ENCODE data around the gene NACAD.
A peak's percentile ranks its signal among the peaks of the same experiment; 100 is the strongest.
"Not testable (repeated sequence)": the region's sequence is repeated elsewhere in the genome, so short reads cannot be mapped to it uniquely, and the experiment has no call there.

Gene NACAD

DNA sequence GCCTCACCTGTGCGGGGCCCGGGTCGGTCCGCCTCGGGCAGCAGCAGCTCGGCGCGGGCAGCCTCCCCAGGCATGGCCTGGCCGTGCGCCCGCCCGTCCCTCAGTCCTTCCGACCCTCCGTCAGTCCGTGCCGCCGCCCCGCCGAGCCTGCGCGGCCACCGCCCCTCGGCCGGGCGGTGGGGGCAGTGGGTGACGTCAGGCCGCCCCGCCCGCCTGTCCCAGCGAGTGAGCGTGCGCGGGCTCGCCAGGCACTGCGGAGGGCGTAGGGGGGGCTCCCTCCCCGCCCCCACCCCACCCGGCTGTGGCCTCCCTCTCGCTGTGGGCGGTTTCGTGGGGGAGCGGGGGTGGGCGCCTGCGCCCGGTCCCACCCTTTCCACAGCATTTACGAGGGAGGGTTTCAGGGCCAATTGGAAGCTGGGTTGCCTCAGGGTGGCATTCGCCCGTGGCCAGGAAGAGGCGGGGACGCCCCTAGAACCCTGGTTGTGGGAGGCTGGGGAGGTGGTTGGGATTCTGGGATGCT lies at the start of gene NACAD:
NACAD (minus strand) TSS at position 149 of the 520 bp plus-strand sequence; CDS start at position 74, 75 bp downstream.
- no peak for DNase-seq

GRCh38 chr7:45136106-45137060 lies 47.6 kb upstream of the NACAD start:
- DNase-seq, result peak; percentile 74

DNA sequence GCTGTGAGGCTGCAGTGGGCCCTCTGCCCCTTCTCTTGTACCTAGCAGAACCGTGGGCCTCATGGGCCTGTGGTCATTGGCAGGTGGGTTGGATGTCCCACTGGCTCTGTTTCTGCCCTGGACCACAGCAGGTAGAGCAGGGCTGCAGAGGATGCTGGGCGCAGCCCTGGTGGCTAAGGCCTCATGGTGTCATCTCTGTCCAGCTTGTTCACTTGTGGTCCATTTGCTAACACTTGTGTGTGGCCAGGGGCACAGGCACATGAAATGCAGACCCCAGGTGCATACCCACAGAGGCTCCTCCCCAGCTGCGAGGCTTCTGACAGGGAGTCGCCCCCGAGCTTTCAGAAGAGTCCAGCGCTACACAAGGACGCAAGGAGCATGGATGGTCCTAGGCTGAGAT lies 45.1 kb upstream of the NACAD start:
- no peak for DNase-seq

GRCh38 chr7:45133352-45133751 lies 44.6 kb upstream of the NACAD start:
- DNase-seq, result no peak

GRCh38 chr7:45132708-45133320 lies 44.0 kb upstream of the NACAD start:
- no peak for DNase-seq

- no peak for DNase-seq
Observed at GRCh38 chr7:45131891-45132290, 43.1 kb upstream of the NACAD start.

DNA sequence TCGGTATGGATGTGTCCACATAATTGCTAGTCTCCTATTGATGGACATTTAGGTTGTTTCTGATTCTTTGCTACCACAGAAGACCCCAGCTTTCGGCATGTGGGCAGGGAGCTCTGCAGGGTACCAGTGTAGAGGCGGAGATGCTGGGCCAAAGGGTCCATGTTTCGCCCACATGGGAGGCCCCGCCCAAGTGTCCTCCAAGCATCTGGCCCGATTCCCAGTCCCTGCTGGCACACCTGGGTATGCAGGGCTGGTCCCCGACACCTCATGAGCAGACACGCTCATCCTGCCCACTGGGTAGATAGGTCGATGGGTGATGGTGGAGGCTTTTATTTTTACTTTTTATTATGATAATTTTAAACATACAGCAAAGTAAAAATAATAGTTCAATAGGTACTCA lies 42.1 kb upstream of the NACAD start:
- DNase-seq, result peak; percentile 2

- no peak for DNase-seq
Observed at GRCh38 chr7:45129906-45130305, 41.1 kb upstream of the NACAD start.

DNA sequence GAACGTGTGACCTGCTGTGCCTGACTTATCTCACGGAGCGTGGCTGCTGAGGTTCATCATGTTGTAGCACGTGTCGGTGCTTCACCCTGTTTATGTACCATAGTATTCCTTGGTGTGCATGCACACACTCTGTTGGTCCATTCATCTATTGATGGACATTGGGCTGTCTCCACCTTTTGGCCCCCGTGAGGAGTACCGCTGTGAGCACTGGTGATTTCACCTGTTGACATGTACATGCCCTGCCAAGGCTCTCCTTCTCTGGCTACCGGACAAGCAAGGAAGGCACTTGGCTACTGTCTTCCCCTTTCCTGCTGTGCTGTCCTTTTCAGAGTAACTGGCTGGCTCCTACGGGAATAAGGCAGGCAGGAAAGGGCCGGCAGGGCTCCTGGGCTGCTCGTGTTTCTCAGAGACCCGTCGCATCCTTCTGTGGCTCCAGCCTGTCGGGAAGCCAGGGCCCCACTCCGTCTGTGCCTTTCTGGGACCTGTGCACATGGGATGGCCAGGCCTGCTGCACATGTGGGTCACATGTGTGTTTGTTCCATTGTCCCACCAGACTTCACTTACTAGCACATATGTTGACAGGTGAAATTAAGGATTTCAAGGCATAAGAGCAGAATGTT lies 40.5 kb upstream of the NACAD start:
- DNase-seq, result no peak

GRCh38 chr7:45126920-45127319 lies 38.2 kb upstream of the NACAD start:
- DNase-seq, result no peak

- no peak for DNase-seq
Observed at GRCh38 chr7:45126201-45126600, 37.4 kb upstream of the NACAD start.

- no peak for DNase-seq
Observed at GRCh38 chr7:45125193-45125904, 36.6 kb upstream of the NACAD start.

- DNase-seq, result no peak
Observed at GRCh38 chr7:45123913-45124710, 35.3 kb upstream of the NACAD start.

DNA sequence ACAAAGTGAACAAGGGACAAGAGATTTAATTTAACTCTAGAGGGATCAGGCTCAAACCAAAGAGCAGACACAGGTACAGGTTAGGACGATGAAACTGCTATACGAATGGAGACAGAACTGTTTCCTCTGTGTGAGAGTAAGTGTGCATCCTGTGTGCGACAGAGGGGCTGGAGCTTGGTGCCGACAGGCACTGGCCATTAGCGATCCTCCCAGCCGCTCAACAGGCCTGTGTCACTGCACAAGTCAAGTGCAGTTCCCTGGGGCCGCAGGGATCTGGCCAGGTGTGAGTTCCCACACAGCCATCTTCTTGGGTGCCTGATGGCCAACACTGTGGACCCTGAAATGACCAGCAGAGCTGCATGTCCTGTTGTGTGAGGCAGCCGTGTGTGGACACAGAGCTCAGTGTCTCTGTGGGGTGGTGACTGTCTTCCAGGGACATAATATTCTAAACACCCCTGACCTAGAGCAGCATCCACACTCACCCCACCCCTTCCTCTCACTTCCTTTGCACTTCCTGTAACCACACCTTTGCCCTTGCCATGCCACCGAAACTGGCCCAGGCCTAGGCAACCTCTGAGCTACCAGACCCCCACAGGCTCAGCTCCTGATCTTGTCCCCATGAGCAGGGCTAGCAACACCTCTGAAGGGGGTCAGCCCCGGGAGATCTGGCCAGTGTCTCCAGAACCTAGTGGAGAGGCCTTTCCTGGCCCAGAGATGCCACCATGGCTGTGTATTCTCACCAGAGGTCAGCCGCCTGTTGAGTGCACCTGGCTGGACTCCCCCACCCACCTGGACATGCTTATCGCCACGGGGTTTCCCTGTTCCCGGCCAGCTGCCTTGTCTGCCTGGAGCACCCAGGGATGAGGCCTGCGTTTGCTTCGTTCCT lies 34.4 kb upstream of the NACAD start:
- DNase-seq, result no peak

- no peak for DNase-seq
Observed at GRCh38 chr7:45119550-45119949, 30.8 kb upstream of the NACAD start.

DNA sequence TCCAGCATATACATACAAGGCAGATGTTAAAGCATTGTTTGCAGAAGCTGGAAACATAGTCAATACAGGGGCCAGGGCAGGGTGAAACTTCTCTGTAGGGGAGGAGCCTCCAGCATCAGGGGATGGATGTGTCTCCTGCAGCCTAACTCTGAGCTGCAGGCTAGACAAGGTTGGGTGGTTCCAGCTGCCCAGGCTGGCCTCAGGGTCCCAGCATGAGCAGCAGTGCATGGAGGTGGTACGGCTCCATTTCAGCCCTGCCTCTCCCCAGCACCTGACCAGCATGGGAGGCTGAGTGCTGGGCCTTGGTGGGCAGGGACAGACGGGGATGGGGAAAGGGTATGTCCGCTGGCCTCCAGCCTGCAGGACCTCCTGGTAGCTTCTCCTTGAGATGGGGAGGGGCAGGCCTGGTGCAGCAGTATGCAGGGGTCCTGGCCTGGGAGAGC lies 30.1 kb upstream of the NACAD start:
- no peak for DNase-seq

DNA sequence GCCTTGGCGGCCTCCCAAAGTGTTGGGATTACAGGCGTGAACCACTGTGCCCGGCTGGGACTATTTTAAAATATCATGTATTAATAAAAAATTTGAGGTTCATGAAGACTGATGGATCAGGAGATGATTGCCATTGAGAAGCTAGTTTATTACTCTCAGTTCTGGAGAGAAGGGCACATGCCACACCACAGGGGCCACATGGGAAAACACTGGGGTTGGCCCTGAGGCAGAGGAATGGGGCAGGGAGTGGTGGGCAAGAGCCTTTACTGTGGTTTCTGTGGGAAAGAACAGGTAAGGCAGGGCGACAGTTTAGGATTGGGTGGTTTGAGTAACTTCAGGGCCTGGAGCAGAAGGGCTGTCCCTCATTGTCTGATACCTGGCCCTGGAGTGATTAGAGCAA lies 29.5 kb upstream of the NACAD start:
- no peak for DNase-seq

- DNase-seq, result no peak
Observed at GRCh38 chr7:45117582-45117981, 28.8 kb upstream of the NACAD start.

DNA sequence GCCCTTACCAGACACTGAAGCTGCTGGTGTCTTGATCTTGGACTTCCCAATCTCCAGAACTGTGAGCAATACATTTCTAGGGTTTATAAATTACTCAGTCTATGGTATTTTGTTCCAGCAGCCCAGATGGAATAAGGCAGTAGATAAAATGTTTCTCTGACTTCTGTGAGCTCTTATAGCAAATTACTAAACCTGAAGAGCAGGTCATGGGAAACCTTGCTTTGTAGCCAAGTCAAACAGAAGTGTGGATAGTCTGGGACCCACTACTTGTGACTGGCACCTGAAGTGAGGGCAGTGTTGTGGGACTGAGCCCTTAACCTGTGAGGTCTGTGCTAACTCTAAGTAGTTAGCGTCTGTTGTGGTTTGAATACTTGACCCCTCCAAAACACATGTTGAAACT lies 27.3 kb upstream of the NACAD start:
- no peak for DNase-seq

DNA sequence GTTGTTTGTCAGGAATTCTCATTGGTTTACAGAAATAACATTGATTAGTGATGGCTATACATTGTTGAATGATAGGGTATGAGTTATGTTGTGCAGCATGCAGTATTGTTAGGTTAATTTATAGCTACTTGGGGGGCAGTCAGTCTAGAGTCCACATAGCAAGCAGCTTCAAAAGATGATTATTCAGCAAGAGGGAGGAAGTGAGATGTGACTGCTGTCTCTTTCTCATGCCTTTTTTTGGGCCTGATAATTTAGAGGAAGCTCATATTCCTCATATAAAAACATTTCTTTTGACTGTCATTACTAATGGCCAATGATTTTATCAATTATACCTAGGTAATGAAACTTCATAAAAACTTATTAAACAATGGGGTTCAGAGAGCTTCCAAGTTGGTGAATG lies 26.2 kb upstream of the NACAD start:
- no peak for DNase-seq

DNA sequence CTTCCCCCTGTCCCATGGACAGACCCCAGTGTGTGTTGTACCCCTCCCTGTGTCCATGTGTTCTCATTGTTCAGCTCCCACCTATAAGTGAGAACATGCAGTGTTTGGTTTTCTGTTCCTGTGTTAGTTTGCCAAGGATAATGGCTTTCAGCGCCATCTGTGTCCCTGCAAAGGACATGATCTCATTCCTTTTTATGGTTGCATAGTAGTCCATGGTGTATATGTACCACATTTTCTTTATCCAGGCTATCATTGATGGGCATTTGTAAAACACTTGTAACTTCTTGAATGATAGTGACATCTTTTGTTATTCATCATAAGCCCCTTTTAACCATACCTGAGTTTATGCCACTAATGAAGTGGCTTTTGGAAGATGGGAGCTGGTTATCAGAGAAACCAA lies 25.5 kb upstream of the NACAD start:
- DNase-seq, result not testable (repeated sequence)

Data from NCI-H1105 treated with DMSO at 0.1 percent for 48 hours (cell line).